Heart left ventricle (tissue), 13 donors: ENCODE data around the gene RTL10.

Experiments
- CTCF ChIP-seq, 12 donors: fragments of 200-600 bp; sonication (generic) in 4 of 12; IDR thresholded peaks; one replicate each; pipeline versions ENCODE4 v1.5.0 to v1.8.0; 2018 to 2022; ENCODE audit warnings: antibody characterized with exemption in 12 of 12, mild to moderate bottlenecking in 5 of 12
- POLR2A ChIP-seq, 2 donors: fragments of 450-650 bp; IDR thresholded peaks; one replicate each; pipeline ENCODE4 v1.6.1; 2017; ENCODE audit warnings: antibody characterized with exemption in 2 of 2, mild to moderate bottlenecking in 2 of 2, moderate library complexity in 2 of 2
- donor health status: ischemic (EF 13 %, LVEDD 7.1; RV severe dilation, severe dysfunction).
- donor health status: DM: no; HTN: yes; CAD: no.
- donor health status: DM: no; HTN: no; CAD: no.
- donor health status: ischemic (EF 25% LVEDD 6.9; RV normal size, moderate dysfunction).
- donor health status: ischemic (EF 25% LVEDD 5.7; RV mildly dilated, moderate dysfunction).
- donor health status: ischemic (EF 35%, LVEDD 5.7; RV mildly dilated, moderate dysfunction).
- donor health status: nonischemic (EF 11% LVEDD 7.7; RV severe dilation, severe dysfunction).
- donor health status: DM: yes; HTN: yes; CAD: no.
- donor health status: PGD.
- donor health status: ischemic (EF 29% LVEDD 5.4; RV normal size, mild dysfunction).
- donor health status: nonischemic (EF 23%, LVEDD 6.1; RV moderate dilation, normal function).

GRCh38 chr22:19836512-19836911 is 18.2 kb downstream of the RTL10 start:
- no peak for TF ChIP-seq CTCF (IDR thresholded peaks at IDR 0.05)
- no peak for TF ChIP-seq POLR2A (IDR thresholded peaks at IDR 0.05)
